NB4 (cell line): ENCODE data around the gene ABLIM2.

ENCODE experiments used
- DNase-seq: peaks from one replicate; pipeline ENCODE4 v3.0.0; 2010; ENCODE audit warnings: low read depth
- H3K4me3 ChIP-seq: one replicate; pipeline ENCODE4 v1.5.1; 2011; ENCODE audit warnings: mild to moderate bottlenecking, low read depth, low read length, moderate library complexity
- MYC ChIP-seq: IDR thresholded peaks from 2 replicates; pipeline ENCODE4 v1.6.1; 2011; ENCODE audit warnings: low read depth, low read length
- POLR2A ChIP-seq: IDR thresholded peaks from 2 replicates; pipeline ENCODE4 v1.6.1; 2011; ENCODE audit warnings: mild to moderate bottlenecking; ENCODE audit not compliant: insufficient read length; ENCODE audit errors: extremely low read depth
- TF ChIP-seq, protein P1 (sequence below): IDR thresholded peaks from 2 replicates; pipeline ENCODE4 v1.6.1; 2011; ENCODE audit warnings: low read depth, low read length
- TF ChIP-seq, protein P2 (sequence below): IDR thresholded peaks from one replicate; pipeline ENCODE4 v1.5.1; 2012; ENCODE audit warnings: low read depth, low read length

ABLIM2 gene

DNA sequence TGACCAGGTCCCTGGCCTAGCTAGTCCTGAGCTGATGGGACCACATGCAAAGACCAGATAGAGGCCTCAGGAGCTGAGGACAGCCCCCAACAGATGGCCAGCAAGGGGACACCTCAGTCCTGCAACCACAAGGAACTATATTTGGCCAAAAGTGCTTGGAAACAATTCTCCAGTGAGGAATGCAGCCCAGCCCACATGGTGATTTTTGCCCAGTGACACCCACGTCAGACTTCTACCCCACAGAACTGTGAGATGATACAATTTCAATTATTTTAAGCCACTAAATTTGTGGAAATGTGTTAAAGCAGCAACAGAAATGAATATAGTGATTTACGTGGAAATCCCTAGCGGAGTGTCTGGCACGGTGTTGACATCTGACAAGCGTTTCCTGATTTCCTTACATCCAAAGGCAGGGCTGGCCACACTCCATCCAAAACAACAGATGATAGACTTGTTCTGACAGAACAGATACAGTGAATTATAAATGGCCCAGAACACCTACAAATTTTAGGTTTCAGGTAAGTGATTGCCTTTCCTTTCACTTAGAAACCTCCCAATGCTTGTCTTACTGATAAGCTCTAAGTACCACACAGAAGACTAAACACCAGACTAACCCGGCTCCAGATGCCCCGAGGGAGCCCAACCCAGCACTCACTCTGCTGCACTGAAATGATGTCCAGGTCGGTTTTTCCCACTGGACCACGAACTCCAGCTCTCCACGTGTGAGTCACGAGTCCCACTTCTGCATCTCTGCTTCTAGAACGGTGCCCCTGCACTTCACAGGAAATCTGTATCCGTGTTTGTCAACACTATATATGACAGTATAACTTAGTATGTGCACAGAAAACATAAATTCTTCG lies 224.7 kb downstream of the ABLIM2 start:
- no peak for DNase-seq
- TF ChIP-seq, protein P1, sequence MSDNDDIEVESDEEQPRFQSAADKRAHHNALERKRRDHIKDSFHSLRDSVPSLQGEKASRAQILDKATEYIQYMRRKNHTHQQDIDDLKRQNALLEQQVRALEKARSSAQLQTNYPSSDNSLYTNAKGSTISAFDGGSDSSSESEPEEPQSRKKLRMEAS, result no peak
- TF ChIP-seq POLR2A (no peak), MYC (no peak)
- TF ChIP-seq, protein P2, sequence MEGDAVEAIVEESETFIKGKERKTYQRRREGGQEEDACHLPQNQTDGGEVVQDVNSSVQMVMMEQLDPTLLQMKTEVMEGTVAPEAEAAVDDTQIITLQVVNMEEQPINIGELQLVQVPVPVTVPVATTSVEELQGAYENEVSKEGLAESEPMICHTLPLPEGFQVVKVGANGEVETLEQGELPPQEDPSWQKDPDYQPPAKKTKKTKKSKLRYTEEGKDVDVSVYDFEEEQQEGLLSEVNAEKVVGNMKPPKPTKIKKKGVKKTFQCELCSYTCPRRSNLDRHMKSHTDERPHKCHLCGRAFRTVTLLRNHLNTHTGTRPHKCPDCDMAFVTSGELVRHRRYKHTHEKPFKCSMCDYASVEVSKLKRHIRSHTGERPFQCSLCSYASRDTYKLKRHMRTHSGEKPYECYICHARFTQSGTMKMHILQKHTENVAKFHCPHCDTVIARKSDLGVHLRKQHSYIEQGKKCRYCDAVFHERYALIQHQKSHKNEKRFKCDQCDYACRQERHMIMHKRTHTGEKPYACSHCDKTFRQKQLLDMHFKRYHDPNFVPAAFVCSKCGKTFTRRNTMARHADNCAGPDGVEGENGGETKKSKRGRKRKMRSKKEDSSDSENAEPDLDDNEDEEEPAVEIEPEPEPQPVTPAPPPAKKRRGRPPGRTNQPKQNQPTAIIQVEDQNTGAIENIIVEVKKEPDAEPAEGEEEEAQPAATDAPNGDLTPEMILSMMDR, result no peak
- H3K4me3 ChIP-seq, result no peak overlapping the region

DNA sequence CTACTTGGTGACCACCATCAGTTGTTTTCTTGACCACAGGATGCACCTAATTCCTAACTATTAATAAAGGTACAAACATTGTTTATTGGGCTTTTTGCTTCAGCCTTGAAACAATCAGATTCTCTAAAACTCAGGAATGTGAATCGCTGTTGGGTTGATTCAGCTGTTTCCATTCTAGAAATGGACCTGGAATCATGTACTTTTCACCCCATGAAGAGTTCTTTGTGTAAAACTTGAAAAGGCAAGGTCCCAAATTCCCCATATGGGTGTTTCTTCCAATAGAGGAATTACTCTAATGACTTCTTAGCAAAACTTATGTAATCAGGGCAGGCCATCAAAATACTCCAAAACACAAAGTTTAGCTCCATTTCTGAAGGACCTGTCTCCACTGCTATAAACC lies 226.3 kb downstream of the ABLIM2 start:
- TF ChIP-seq, protein P1, result no peak
- TF ChIP-seq MYC, result no peak
- no peak for TF ChIP-seq POLR2A
- TF ChIP-seq, protein P2, result no peak
- no peak overlapping the region for H3K4me3 ChIP-seq
- DNase-seq, result no peak

DNA sequence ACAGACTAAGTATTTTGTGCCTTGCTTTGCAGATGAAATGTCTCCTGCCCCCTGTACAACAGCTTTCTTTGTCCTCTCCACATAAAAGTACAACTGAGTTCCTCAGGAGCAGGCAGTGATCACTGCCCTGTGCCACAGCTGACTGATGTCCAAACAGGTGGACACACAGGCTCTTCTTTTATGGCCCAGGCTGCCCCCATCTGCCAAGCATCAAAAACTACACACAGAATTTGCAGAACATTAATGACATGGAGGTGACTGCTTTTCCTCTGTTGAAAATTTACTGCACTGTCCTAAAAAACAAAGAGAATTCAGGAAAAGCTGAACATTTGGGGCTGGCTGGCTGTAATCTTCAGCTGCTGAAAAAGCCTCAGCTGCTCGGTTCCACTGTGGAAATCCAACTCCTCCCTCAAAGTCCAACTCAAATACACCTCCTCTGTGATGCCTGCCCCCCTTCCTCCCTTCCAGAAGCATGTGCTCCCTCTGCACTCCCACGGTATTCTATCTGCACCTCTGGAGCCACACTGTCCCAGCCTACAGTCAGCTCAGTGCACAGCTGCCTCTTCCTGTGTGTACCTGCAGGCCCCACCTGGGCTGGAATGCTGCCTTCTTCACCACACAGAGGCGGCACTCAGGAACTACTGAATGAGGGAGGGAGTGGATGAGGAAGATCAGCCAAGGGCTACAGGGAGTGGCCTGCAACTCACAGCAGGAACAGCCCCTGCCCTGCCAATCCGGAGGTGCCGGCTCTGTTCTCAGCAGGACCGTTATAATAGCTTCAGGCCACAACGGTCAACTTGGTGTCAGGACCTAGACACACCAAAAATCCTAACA lies 229.3 kb downstream of the ABLIM2 start:
- DNase-seq, result no peak
- TF ChIP-seq MYC, result no peak
- TF ChIP-seq, protein P2, result no peak
- TF ChIP-seq POLR2A, result no peak
- TF ChIP-seq, protein P1, result no peak

DNA sequence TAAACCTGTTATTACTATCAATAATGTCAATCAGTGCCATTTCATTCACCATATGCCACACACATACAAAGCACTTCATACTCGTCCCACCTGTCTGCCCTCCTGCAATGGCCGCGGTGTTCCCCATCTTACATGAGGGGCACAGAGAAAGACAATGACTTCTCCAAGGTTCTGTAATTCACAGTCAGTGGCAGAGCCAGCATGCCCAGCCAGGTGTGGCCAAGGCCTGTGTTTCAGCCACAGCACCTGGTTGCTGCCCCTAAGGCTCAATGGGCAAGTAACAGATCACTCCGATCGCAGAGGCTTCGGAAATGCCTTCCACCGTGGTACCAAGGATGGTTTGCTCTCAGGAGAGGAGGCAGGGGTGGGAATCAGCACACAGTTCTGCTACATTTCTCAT lies 229.9 kb downstream of the ABLIM2 start:
- no peak overlapping the region for H3K4me3 ChIP-seq
- TF ChIP-seq POLR2A, result no peak
- TF ChIP-seq, protein P2, result no peak
- TF ChIP-seq, protein P1, result no peak
- TF ChIP-seq MYC, result no peak
- DNase-seq, result no peak

More for the DNA sequence above, 229.3 kb downstream of the ABLIM2 start:
- H3K4me3 ChIP-seq, result no peak overlapping the region

DNA sequence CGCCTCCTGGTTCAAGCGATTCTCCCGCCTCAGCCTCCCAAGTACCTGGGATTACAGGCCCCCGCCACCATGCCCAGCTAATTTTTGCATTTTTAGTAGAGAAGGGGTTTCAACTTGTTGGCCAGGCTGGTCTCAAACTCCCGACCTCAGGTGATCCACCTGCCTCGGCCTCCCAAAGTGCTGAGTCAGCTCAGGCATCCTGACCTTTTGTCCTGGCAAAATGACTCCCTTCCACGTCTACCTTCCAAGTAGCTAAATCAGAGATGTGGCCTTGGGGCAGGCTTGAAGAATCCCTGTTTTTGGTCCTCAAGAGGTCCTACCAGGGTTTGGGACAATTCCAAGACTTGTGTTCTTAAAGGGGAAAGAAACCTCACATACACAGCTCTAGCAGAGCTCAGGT lies 231.8 kb downstream of the ABLIM2 start:
- DNase-seq, result no peak
- H3K4me3 ChIP-seq, result no peak overlapping the region
- TF ChIP-seq, protein P1, result no peak
- TF ChIP-seq MYC (no peak), POLR2A (no peak)
- TF ChIP-seq, protein P2, result no peak
